H1 (cell line): ENCODE measurements around the gene LRRFIP1. TPM values are rescaled to one million over a fixed set of nuclear protein-coding genes. Genes with fewer than 3 reads are reported as not detected.

ENCODE experiments used
- POLR2AphosphoS5 ChIP-seq: IDR thresholded peaks from 2 replicates; pipeline ENCODE4 v1.6.1; 2011; ENCODE audit warnings: low read depth, low read length
- polyA plus RNA-seq, 7 experiments: library from polyadenylated mRNA; depleted of rRNA in 3 of 7; stranded (reverse) in 5 of 7; unstranded in 2 of 7; fragments of >200 nt in 5 of 7; fragments of 200-250 nt in 2 of 7; gene quantifications; 1 replicate in 5 of 7; 2 replicates in 1 of 7; 4 replicates in 1 of 7; pipeline versions ENCODE4 v1.2.1 to v1.2.3, GENCODE V29; 2011 to 2013; ENCODE audit warnings: missing spikeins in 2 of 7, mixed read lengths in 2 of 7
- total RNA-seq: library from RNA; stranded (reverse); fragmentation: NEBNext Ultra II Directional; extraction: Animal tissue kit (Norgen Biotek cat#: 25700); gene quantifications from 2 replicates; pipeline ENCODE4 v1.2.1, GENCODE V29; 2021
- TF ChIP-seq, protein P1 (sequence below): IDR thresholded peaks from 2 replicates; pipeline ENCODE4 v1.6.1; 2012; ENCODE audit warnings: low read length, inconsistent platforms
- TF ChIP-seq, protein P2 (sequence below): IDR thresholded peaks from 2 replicates; pipeline ENCODE4 v1.6.1; 2011; ENCODE audit warnings: low read length, improper control_type of control experiment

LRRFIP1 gene
- total and polyA plus RNA-seq, 2 of the 8 experiments (the other 6 are each of a cell fraction or from before 2014, with no cell fraction given): 12.1 to 75.8 TPM

DNA sequence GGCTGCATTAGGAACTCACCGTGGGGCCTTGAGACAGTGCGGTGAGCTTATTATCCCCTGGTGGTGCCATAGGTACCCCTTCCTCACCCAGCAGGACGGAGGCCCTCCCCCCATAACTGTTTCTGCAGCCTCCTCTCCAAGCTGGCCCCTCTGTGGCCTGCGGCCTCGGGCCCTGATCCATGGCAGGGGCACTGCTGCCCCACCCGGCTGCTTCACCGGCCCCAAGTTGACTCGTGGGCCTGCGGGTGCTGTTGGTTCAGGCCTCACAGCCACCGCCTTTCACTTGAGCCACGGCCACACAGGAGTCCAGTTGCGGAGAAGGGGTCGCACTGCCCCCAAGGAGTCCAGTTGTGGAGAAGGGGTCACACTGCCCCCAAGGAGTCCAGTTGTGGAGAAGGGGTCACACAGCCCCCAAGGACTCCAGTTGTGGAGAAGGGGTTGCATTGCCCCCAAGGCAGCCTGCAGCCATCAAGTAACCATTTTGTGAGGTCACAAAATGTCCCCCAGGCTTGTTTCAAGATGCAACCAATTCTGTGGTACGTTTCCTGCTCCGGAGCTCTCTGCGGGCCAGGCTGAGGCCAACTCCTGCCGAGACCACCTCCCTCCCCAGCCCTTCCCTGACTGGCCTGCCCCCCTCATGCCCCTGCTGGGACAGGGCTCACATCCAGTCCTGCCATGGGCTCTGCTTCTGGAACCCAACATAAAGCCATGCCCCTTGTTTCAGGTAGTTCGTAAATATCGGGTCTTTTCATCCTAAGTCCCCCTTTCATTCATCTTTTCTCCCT, 4.6 kb downstream of the LRRFIP1 start (continued):
- TF ChIP-seq, protein P1, sequence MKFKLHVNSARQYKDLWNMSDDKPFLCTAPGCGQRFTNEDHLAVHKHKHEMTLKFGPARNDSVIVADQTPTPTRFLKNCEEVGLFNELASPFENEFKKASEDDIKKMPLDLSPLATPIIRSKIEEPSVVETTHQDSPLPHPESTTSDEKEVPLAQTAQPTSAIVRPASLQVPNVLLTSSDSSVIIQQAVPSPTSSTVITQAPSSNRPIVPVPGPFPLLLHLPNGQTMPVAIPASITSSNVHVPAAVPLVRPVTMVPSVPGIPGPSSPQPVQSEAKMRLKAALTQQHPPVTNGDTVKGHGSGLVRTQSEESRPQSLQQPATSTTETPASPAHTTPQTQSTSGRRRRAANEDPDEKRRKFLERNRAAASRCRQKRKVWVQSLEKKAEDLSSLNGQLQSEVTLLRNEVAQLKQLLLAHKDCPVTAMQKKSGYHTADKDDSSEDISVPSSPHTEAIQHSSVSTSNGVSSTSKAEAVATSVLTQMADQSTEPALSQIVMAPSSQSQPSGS: no peak
- TF ChIP-seq, protein P2, sequence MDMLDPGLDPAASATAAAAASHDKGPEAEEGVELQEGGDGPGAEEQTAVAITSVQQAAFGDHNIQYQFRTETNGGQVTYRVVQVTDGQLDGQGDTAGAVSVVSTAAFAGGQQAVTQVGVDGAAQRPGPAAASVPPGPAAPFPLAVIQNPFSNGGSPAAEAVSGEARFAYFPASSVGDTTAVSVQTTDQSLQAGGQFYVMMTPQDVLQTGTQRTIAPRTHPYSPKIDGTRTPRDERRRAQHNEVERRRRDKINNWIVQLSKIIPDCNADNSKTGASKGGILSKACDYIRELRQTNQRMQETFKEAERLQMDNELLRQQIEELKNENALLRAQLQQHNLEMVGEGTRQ: no peak
- no peak for TF ChIP-seq POLR2AphosphoS5
- TF ChIP-seq, all 59 proteins: peak for 0
